ENCODE data around the gene SMC5. TPM values are rescaled to one million over a fixed set of nuclear protein-coding genes. Genes with fewer than 3 reads are reported as not detected.

The SMC5 gene
- total RNA-seq = 15.1 and 30.7 TPM in 2 replicates

DNA sequence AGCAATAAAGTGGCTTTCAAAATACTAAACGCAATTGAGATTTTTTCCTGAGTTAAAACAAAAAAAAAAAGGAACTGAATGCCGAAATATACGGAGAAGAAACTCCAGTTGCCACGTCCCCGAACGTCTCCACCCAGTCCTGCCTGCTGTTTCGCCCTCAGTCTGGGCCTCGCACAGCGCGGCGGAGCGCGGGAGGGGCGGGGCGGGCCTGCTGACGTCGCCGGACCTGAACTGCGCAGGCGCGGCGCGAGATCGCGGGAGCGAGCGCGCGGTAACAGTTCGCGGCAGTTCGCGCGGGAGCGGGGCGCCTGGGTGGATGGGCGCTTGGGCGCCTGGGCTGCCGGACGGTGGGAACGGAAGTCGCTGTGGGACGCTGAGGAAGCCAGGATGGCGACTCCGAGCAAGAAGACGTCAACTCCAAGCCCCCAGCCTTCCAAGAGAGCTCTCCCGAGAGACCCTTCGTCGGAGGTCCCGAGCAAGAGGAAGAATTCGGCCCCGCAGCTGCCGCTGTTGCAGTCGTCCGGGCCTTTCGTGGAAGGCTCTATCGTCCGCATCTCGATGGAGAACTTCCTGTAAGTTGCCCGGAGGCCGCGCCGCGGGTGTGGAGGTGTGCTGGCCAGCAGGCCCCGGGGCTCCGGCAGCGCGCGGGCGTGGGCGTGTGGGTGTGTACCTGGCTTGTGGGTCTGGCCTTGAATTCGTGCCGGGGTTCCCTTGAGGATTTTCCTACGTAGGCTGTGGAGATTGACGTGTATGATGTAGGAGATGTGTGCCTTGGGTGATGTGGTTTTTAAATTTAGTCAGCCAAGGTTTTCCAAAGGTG lies at the start of gene SMC5:
Gene SMC5, plus strand, starts transcription at position 287 of the 820 bp plus-strand sequence. Its CDS starts 101 bp downstream, at position 388.

Other genes starting within 250 kb of the SMC5 start
- 3.2 and 3.8 TPM in 2 replicates for gene MAMDC2, start 215.1 kb upstream of the SMC5 start, total RNA-seq
- gene KLF9, start 155.7 kb downstream of the SMC5 start, total RNA-seq = 30.8 and 31.3 TPM in 2 replicates